ENCODE data around the gene CCDC43.

DNA sequence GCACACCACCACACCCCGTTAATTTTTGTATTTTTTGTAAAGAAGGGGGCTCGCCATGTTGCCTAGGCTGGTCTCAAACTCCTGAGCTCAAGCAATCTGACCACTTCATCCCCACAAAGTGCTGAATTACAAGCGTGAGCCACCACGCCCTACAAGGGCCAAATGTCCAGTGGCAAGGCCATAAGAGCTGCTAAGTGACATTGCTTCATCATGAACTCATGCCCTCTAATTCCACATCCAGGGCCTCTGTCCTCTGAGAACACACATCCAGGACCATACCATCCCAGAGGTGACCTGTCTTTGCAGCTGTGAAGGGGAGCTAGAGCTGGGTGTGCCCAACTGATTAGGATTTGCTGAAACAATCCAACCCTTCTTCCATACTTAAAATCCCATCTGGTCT is 58.9 kb downstream of the CCDC43 start:
- TF ChIP-seq CTCF (IDR thresholded peaks at IDR 0.05), result no peak
- no peak for TF ChIP-seq RAD21 (IDR thresholded peaks at IDR 0.05; ENCODE audit: low read length)
- no peak for TF ChIP-seq YY1 (IDR thresholded peaks at IDR 0.05; ENCODE audit: low read depth)
- TF ChIP-seq NRF1 (IDR thresholded peaks at IDR 0.05; ENCODE audit: low read depth, low read length), result no peak

All from SK-N-SH (cell line).